ENCODE results near the gene SLC22A2.

DNA sequence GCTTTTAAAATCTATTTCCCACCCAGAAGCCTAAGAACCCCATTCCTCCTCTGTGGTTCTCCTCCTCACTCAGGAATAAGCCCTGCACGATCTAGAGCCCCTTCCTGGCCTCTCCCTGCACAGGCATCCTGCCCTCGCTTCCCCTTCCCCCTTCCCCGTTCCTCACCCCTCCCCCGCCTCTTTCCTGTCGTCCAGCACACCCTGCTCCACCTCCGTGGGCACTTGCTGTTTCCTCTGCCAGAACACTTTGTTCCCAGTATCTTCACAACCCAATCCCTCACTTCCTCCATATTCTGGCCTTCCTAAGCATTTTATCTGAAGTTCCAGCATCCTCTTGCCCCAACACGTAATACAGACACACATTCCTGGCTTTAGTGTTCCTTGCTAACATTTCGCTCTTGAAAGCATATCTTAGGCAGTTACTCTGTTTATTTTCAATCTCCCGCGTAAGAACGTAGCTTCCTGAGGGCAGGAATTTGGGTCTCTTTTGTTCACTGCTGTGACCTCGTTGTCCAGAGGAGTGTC lies 20.2 kb upstream of the SLC22A2 start:
- TF ChIP-seq CTCF (IDR thresholded peaks at IDR 0.05; ENCODE audit: borderline replicate concordance, extremely low read depth, low read length, poor library complexity, severe bottlenecking) (no peak), EZH2 (IDR thresholded peaks at IDR 0.05; ENCODE audit: borderline replicate concordance, low read depth, low read length, severe bottlenecking) (no peak)

Data from DND-41 (cell line).